IMR-90 (cell line): ENCODE data around the gene GRIN2A. TPM values are rescaled to one million over a fixed set of nuclear protein-coding genes. Genes with fewer than 3 reads are reported as not detected.

ENCODE experiments used
- ATAC-seq: fragments of 200-7000 bp; cut with Tn5 transposase; 2 replicates; pipeline ENCODE4 v1.9.1; 2020; ENCODE audit warnings: low read depth, mild to moderate bottlenecking, moderate library complexity
- BruUV-seq: library from RNA; stranded (reverse); fragments of 400-500 nt; replicated peaks from 2 replicates; lab custom pipeline; 2021; lab: Mats Ljungman, UMichigan
- CTCF ChIA-PET: fragments of 300-600 bp; formaldehyde crosslinking; extraction: SDS; loops from one replicate; lab custom pipeline; 2021; ENCODE audit warnings: antibody characterized with exemption; lab: Yijun Ruan, JAX
- POLR2A ChIA-PET: fragments of 300-600 bp; sonication (Branson Sonifier 250); formaldehyde crosslinking; loops from one replicate; lab custom pipeline; 2022; ENCODE audit warnings: antibody characterized with exemption; ENCODE audit not compliant: unreplicated experiment; lab: Charles Lee
- DNase-seq: peaks from one replicate; pipeline ENCODE4 v3.0.0; 2013
- H2AFZ ChIP-seq: replicated peaks from 2 replicates; pipeline ENCODE3; 2013; ENCODE audit warnings: low read length, mild to moderate bottlenecking; ENCODE audit not compliant: poor library complexity
- H2AK5ac ChIP-seq: 2 replicates; pipeline ENCODE4 v1.6.1; 2013; ENCODE audit warnings: low read depth, low read length, inconsistent platforms
- H2AK9ac ChIP-seq: replicated peaks from 2 replicates; pipeline ENCODE3; 2013; ENCODE audit warnings: mild to moderate bottlenecking, low read depth, low read length, moderate library complexity; ENCODE audit not compliant: poor library complexity
- H2BK120ac ChIP-seq: 2 replicates; pipeline ENCODE4 v1.6.1; 2013; ENCODE audit warnings: low read depth, low read length, inconsistent platforms
- H2BK15ac ChIP-seq: 3 replicates; pipeline ENCODE4 v1.6.1; 2013; ENCODE audit warnings: low read depth, low read length, inconsistent platforms
- H2BK20ac ChIP-seq: 2 replicates; pipeline ENCODE4 v1.6.1; 2013; ENCODE audit warnings: low read depth, mild to moderate bottlenecking, inconsistent platforms, low read length, moderate library complexity
- H2BK5ac ChIP-seq: 2 replicates; pipeline ENCODE4 v1.6.1; 2013; ENCODE audit warnings: mild to moderate bottlenecking, low read depth, low read length, inconsistent platforms; ENCODE audit not compliant: poor library complexity, severe bottlenecking
- H3K14ac ChIP-seq: replicated peaks from 2 replicates; pipeline ENCODE4 v1.6.1; 2013; ENCODE audit warnings: low read depth, low read length, inconsistent platforms
- H3K18ac ChIP-seq: 2 replicates; pipeline ENCODE4 v1.6.1; 2013; ENCODE audit warnings: low read depth, low read length, control low read depth
- H3K23ac ChIP-seq: 2 replicates; pipeline ENCODE4 v1.6.1; 2013; ENCODE audit warnings: low read depth, low read length, inconsistent platforms
- H3K27ac ChIP-seq: 2 replicates; pipeline ENCODE4 v1.5.1; 2013; ENCODE audit warnings: mild to moderate bottlenecking, control low read depth, low read length; ENCODE audit not compliant: insufficient read depth
- H3K27me3 ChIP-seq: 2 replicates; pipeline ENCODE4 v1.6.1; 2013; ENCODE audit warnings: low read length; ENCODE audit not compliant: control insufficient read depth, insufficient read depth
- H3K36me3 ChIP-seq: 2 replicates; pipeline ENCODE4 v1.6.1; 2013; ENCODE audit warnings: low read length, mixed read lengths; ENCODE audit not compliant: control insufficient read depth, insufficient read depth
- H3K4ac ChIP-seq: 2 replicates; pipeline ENCODE4 v1.6.1; 2013; ENCODE audit warnings: low read depth, low read length, inconsistent platforms
- H3K4me1 ChIP-seq: 2 replicates; pipeline ENCODE4 v1.6.1; 2013; ENCODE audit warnings: low read length, mixed read lengths; ENCODE audit not compliant: control insufficient read depth, insufficient read depth
- H3K4me2 ChIP-seq: 2 replicates; pipeline ENCODE4 v1.6.1; 2013; ENCODE audit warnings: low read depth, mild to moderate bottlenecking, control low read depth, low read length, moderate library complexity
- H3K4me3 ChIP-seq: 2 replicates; pipeline ENCODE4 v1.5.1; 2013; ENCODE audit warnings: low read depth, mild to moderate bottlenecking, control low read depth, low read length, moderate library complexity; ENCODE audit not compliant: insufficient read depth
- H3K56ac ChIP-seq: 2 replicates; pipeline ENCODE4 v1.6.1; 2013; ENCODE audit warnings: low read length, inconsistent platforms; ENCODE audit not compliant: insufficient read depth; ENCODE audit errors: extremely low read depth
- H3K79me1 ChIP-seq, 2 experiments: 2 replicates each; pipeline ENCODE4 v1.6.1; 2013; ENCODE audit warnings: low read length in 2 of 2, inconsistent platforms in 1 of 2, low read depth in 1 of 2
- H3K9ac ChIP-seq: 2 replicates; pipeline ENCODE4 v1.6.1; 2013; ENCODE audit warnings: low read depth, low read length, control low read depth
- H3K9me1 ChIP-seq: 2 replicates; pipeline ENCODE4 v1.6.1; 2013; ENCODE audit warnings: low read length, inconsistent platforms; ENCODE audit not compliant: insufficient read depth
- H3K9me3 ChIP-seq: 2 replicates; pipeline ENCODE4 v1.6.1; 2013; ENCODE audit warnings: low read length; ENCODE audit not compliant: control insufficient read depth, insufficient read depth
- H4K20me1 ChIP-seq: 2 replicates; pipeline ENCODE4 v1.6.1; 2013; ENCODE audit warnings: low read length, inconsistent platforms; ENCODE audit not compliant: insufficient read depth
- H4K5ac ChIP-seq: 2 replicates; pipeline ENCODE4 v1.6.1; 2013; ENCODE audit warnings: mild to moderate bottlenecking, low read depth, low read length, control low read depth
- H4K8ac ChIP-seq, 2 experiments: 2 replicates each; pipeline ENCODE4 v1.6.1; 2013; ENCODE audit warnings: low read depth in 2 of 2, low read length in 2 of 2, control low read depth in 1 of 2, inconsistent platforms in 1 of 2
- H4K91ac ChIP-seq: 2 replicates; pipeline ENCODE4 v1.6.1; 2013; ENCODE audit warnings: low read depth, low read length, inconsistent platforms; ENCODE audit not compliant: insufficient read depth
- FOS ChIP-seq: fragments of 150-350 bp; IDR thresholded peaks from 2 replicates; pipeline ENCODE4 v1.6.1; 2016; ENCODE audit warnings: low read depth, low read length
- MAFK ChIP-seq: IDR thresholded peaks from 2 replicates; pipeline ENCODE4 v1.6.1; 2012; ENCODE audit warnings: low read depth, low read length, improper control_type of control experiment
- NFE2L2 ChIP-seq: fragments of 150-350 bp; IDR thresholded peaks from 2 replicates; pipeline ENCODE4 v1.6.1; 2016; ENCODE audit warnings: low read depth, mild to moderate bottlenecking, low read length
- POLR2A ChIP-seq: IDR thresholded peaks from 2 replicates; pipeline ENCODE4 v1.6.1; 2012; ENCODE audit warnings: mild to moderate bottlenecking, low read depth, low read length
- WGBS, 2 experiments: methylation state at CpG; one replicate each; pipeline versions ENCODE4 v1.1.5 to v1.1.7; 2013; ENCODE audit warnings: missing lambda C conversion rate in 2 of 2; ENCODE audit not compliant: insufficient read length in 1 of 2; ENCODE audit errors: extremely low coverage in 2 of 2; 5-methylcytosine and 5-hydroxymethylcytosine counted together
- dilution Hi-C: fragments of 300-500 bp; cut with HindIII; formaldehyde crosslinking; loops from one replicate; pipeline ENCODE4 v1.14.3; 2018; ENCODE audit warnings: low sequenced_read_pairs; ENCODE audit not compliant: unreplicated experiment
- in situ Hi-C: fragments of 300-500 bp; cut with MboI; formaldehyde crosslinking; loops from 3 replicates; pipeline ENCODE4 v1.14.3; 2019; ENCODE audit warnings: low sequenced_read_pairs, inconsistent platforms, mixed read lengths
- intact Hi-C: fragments of 100-400 bp; cut with micrococcal nuclease; formaldehyde crosslinking; loops from 2 replicates; pipeline ENCODE4 v1.10.0; 2022
- microRNA-seq, 2 experiments: library from miRNA; stranded (forward) in 1 of 2; unstranded in 1 of 2; fragments of 10-50 nt in 1 of 2; fragments of <30 nt in 1 of 2; gene quantifications in 1 of 2; microRNA quantifications in 1 of 2; one replicate each; pipeline versions ENCODE3 to v1.1.0; 2013 to 2020; ENCODE audit not compliant: insufficient read depth in 1 of 2, insufficient read length in 1 of 2, unreplicated experiment in 1 of 2
- polyA plus RNA-seq, 3 experiments: library from polyadenylated mRNA; depleted of rRNA; stranded (reverse); fragments of >200 nt; gene quantifications; 2 replicates each; pipeline ENCODE4 v1.2.3, GENCODE V29; 2012; ENCODE audit warnings: low replicate concordance in 1 of 3
- small RNA-seq, 5 experiments: library from RNA; depleted of rRNA; stranded (forward); fragments of <200 nt; gene quantifications; one replicate each; pipeline ENCODE3, GENCODE V24; 2012
- total RNA-seq: library from RNA; depleted of rRNA; stranded (reverse); fragments of >200 nt; gene quantifications from 2 replicates; pipeline ENCODE4 v1.2.3, GENCODE V29; 2012; rRNA removed
- TF ChIP-seq, protein P1 (sequence below): fragments of 150-350 bp; IDR thresholded peaks from 2 replicates; pipeline ENCODE4 v1.6.1; 2017; ENCODE audit warnings: mild to moderate bottlenecking, antibody characterized with exemption, low read length, low read depth

GRIN2A gene
- total and polyA plus RNA-seq, 2 of the 4 experiments (the other 2 are of a cell fraction), result under 0.01 TPM; not detected in 1

DNA sequence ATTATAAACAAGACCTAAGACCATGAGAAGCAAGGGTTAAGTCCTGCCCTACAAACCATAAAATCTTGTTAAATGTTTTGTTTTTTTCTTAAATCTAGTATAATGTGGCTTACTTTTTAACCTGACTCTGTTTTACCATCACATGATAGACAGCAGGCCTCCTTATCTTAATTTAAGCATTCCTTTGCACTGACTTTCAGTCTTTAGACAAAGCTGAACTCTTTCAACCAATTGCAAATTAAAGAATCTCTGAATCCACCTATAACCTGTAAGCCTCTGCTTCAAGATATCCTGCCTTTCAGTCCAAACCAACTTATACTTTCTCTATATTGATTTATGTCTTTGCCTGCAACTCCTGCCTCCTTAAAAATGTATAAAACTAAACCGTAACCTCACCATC is 478.5 kb downstream of the GRIN2A start:
- Histone ChIP-seq H3K9me1 (no peaks in the 10 kb centered on the region), H4K8ac (no peak overlapping the region), H3K27me3 (no peaks in the 10 kb centered on the region), H3K14ac (no peak overlapping the region), H3K27ac (no peak overlapping the region), H2AFZ (no peak overlapping the region), H3K56ac (no peak overlapping the region), H2AK9ac (no peak overlapping the region), H4K91ac (no peak overlapping the region), H2BK20ac (no peak overlapping the region), H3K18ac (no peak overlapping the region), H2BK5ac (no peak overlapping the region), H4K20me1 (no peaks in the 10 kb centered on the region), H3K23ac (no peak overlapping the region), H3K4me3 (no peak overlapping the region), H4K5ac (no peak overlapping the region), H3K9ac (no peak overlapping the region), H3K4me1 (no peaks in the 10 kb centered on the region), H3K36me3 (no peaks in the 10 kb centered on the region), H2BK15ac (no peak overlapping the region), H3K4me2 (no peak overlapping the region), H2BK120ac (no peak overlapping the region), H3K4ac (no peak overlapping the region), H3K9me3 (peaks cover 13% of the 10 kb centered on the region), H3K79me1 (no peaks in the 10 kb centered on the region), H2AK5ac (no peak overlapping the region)
- BruUV-seq, result no TSS peak
- CTCF ChIA-PET, result no interaction called here
- intact Hi-C loops, result no loop called here
- POLR2A ChIA-PET, result no interaction called here
- WGBS, 2 experiments, result no CpG with 5 or more reads among the region's 1 CpG
- ATAC-seq, result no peak
- TF ChIP-seq MAFK (no peak), FOS (no peak), POLR2A (no peak), NFE2L2 (no peak)
- TF ChIP-seq, protein P1, sequence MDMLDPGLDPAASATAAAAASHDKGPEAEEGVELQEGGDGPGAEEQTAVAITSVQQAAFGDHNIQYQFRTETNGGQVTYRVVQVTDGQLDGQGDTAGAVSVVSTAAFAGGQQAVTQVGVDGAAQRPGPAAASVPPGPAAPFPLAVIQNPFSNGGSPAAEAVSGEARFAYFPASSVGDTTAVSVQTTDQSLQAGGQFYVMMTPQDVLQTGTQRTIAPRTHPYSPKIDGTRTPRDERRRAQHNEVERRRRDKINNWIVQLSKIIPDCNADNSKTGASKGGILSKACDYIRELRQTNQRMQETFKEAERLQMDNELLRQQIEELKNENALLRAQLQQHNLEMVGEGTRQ, result no peak
- in situ Hi-C loops, result no loop called here
- DNase-seq, result no peak
- dilution Hi-C loops, result no loop called here

Small RNA genes within 50 kb of the gene (microRNA-seq; reads per million reads assigned to microRNA genes)
- not detected for gene RN7SL493P (ENCODE audit: insufficient read depth, insufficient read length)

Small RNA genes within 50 kb of the gene (small RNA-seq; reads per million reads assigned to genes)
- 0 reads per million in 5 experiments for gene RN7SL493P

Other genes with a start within 250 kb of the GRIN2A start
- gene ATF7IP2, start 203.6 kb upstream of the GRIN2A start, total RNA-seq, result 2.7 and 2.8 TPM in 2 replicates
- 2.5 and 3.6 TPM in 2 replicates for gene ATF7IP2, start 203.6 kb upstream of the GRIN2A start, polyA plus RNA-seq (2012; rRNA removed)